GM12892 (cell line): Measurements from ENCODE around the gene HEATR1.

Experiments used
- POLR2A ChIP-seq: IDR thresholded peaks from 2 replicates; pipeline ENCODE4 v1.6.1; 2011; ENCODE audit warnings: low read depth, low read length, control low read depth
- POLR2AphosphoS5 ChIP-seq: IDR thresholded peaks from 2 replicates; pipeline ENCODE4 v1.6.1; 2011; ENCODE audit warnings: low read depth, low read length, control low read depth
- TAF1 ChIP-seq: IDR thresholded peaks from 2 replicates; pipeline ENCODE4 v1.6.1; 2011; ENCODE audit warnings: low read depth, mild to moderate bottlenecking, control low read depth, low read length, borderline replicate concordance

GRCh38 chr1:236502579-236502971, 101.7 kb downstream of the HEATR1 start:
- TF ChIP-seq POLR2A (no peak), POLR2AphosphoS5 (no peak), TAF1 (no peak)
